H1 (cell line): ENCODE results near the gene ARL3. TPM values are rescaled to one million over a fixed set of nuclear protein-coding genes. Genes with fewer than 3 reads are reported as not detected.
A peak's percentile ranks its signal among the peaks of the same experiment; 100 is the strongest.
"Not testable (repeated sequence)": the region's sequence is repeated elsewhere in the genome, so short reads cannot be mapped to it uniquely, and the experiment has no call there.

Experiments
- CTCF ChIA-PET: fragments of 300-600 bp; sonication (Branson Sonifier 250); formaldehyde crosslinking; loops from one replicate; lab custom pipeline; 2021; ENCODE audit not compliant: partially characterized antibody; lab: Charles Lee
- POLR2A ChIA-PET: fragments of 300-600 bp; sonication (Branson Sonifier 250); formaldehyde crosslinking; loops from one replicate; lab custom pipeline; 2021; ENCODE audit warnings: inconsistent platforms; ENCODE audit not compliant: partially characterized antibody; lab: Charles Lee
- DNase-seq, 2 experiments: peaks; one replicate each; pipeline versions ENCODE4 v3.0.0 to v3.0.0-alpha.2; 2010 to 2022; ENCODE audit warnings: low spot score in 2 of 2, low read depth in 1 of 2, mixed read lengths in 1 of 2
- FAIRE-seq: peaks from 2 replicates; lab custom pipeline; 2011; peaks lifted over from hg19 to GRCh38; lab: Jason Lieb, UNC
- H2AFZ ChIP-seq: 2 replicates; pipeline ENCODE4 v1.8.1; 2012; ENCODE audit warnings: low read length, inconsistent platforms
- H2AK5ac ChIP-seq: 2 replicates; pipeline ENCODE4 v1.6.1; 2013; ENCODE audit warnings: low read depth, low read length
- H2BK120ac ChIP-seq: replicated peaks from 2 replicates; pipeline ENCODE3; 2013; ENCODE audit warnings: low read depth, low read length, inconsistent platforms
- H2BK12ac ChIP-seq: 2 replicates; pipeline ENCODE4 v1.6.1; 2013; ENCODE audit warnings: low read depth, low read length
- H2BK15ac ChIP-seq: 2 replicates; pipeline ENCODE4 v1.6.1; 2013; ENCODE audit warnings: low read length
- H2BK20ac ChIP-seq: 2 replicates; pipeline ENCODE4 v1.6.1; 2013; ENCODE audit warnings: low read length
- H2BK5ac ChIP-seq: 2 replicates; pipeline ENCODE4 v1.6.1; 2013; ENCODE audit warnings: low read depth, low read length
- H3K14ac ChIP-seq: 2 replicates; pipeline ENCODE4 v1.6.1; 2013; ENCODE audit warnings: inconsistent platforms; ENCODE audit not compliant: insufficient read length
- H3K18ac ChIP-seq: 2 replicates; pipeline ENCODE4 v1.6.1; 2013; ENCODE audit warnings: low read length; ENCODE audit errors: extremely low read depth
- H3K23ac ChIP-seq: 2 replicates; pipeline ENCODE4 v1.6.1; 2013; ENCODE audit warnings: inconsistent platforms; ENCODE audit not compliant: insufficient read length
- H3K23me2 ChIP-seq: 2 replicates; pipeline ENCODE4 v1.6.1; 2013; ENCODE audit warnings: low read depth, low read length
- H3K27ac ChIP-seq: 2 replicates; pipeline ENCODE4 v1.6.1; 2011; ENCODE audit warnings: low read depth, low read length, inconsistent platforms
- H3K27me3 ChIP-seq, 4 experiments: replicated peaks in 1 of 4; 1 replicate in 1 of 4; 2 replicates in 3 of 4; pipeline versions ENCODE4 v1.6.1 to v1.8.1; 2011 to 2013; ENCODE audit warnings: low read length in 3 of 4, mild to moderate bottlenecking in 3 of 4, inconsistent platforms in 2 of 4, mixed read lengths in 2 of 4, moderate library complexity in 1 of 4; ENCODE audit not compliant: control insufficient read depth in 3 of 4, insufficient read depth in 3 of 4; ENCODE audit errors: extremely low read depth in 1 of 4
- H3K36me3 ChIP-seq, 4 experiments: 2 replicates each; pipeline versions ENCODE4 v1.6.1 to v1.8.1; 2011 to 2013; ENCODE audit warnings: mild to moderate bottlenecking in 4 of 4, low read length in 3 of 4, moderate library complexity in 2 of 4, control low read depth in 1 of 4, inconsistent platforms in 1 of 4; ENCODE audit not compliant: insufficient read depth in 4 of 4, control insufficient read depth in 2 of 4
- H3K4ac ChIP-seq: replicated peaks from 2 replicates; pipeline ENCODE3; 2013; ENCODE audit warnings: low read length, low read depth, mixed read lengths, inconsistent platforms; ENCODE audit not compliant: insufficient read length
- H3K4me1 ChIP-seq, 4 experiments: replicated peaks in 1 of 4; 1 replicate in 1 of 4; 2 replicates in 3 of 4; pipeline versions ENCODE4 v1.6.1 to v1.8.1; 2011 to 2013; ENCODE audit warnings: low read length in 3 of 4, inconsistent platforms in 2 of 4, mixed read lengths in 1 of 4; ENCODE audit not compliant: insufficient read depth in 4 of 4, control insufficient read depth in 3 of 4
- H3K4me2 ChIP-seq, 2 experiments: 2 replicates each; pipeline versions ENCODE4 v1.6.1 to v1.8.1; 2011 to 2013; ENCODE audit warnings: low read depth in 2 of 2, low read length in 2 of 2, control low read depth in 1 of 2, inconsistent platforms in 1 of 2, mild to moderate bottlenecking in 1 of 2; ENCODE audit not compliant: insufficient read depth in 1 of 2
- H3K4me3 ChIP-seq, 4 experiments: fragments of 200-600, 300-600 bp in 1 of 4; sonication (generic), shearing (Covaris generic), sonication (Bioruptor Twin) in 1 of 4; 2 replicates each; pipeline versions ENCODE4 v1.5.1 to v1.8.1; 2011 to 2016; ENCODE audit warnings: low read length in 4 of 4, low read depth in 3 of 4, control low read depth in 2 of 4, inconsistent platforms in 2 of 4, mild to moderate bottlenecking in 2 of 4, mixed read lengths in 1 of 4, moderate library complexity in 1 of 4; ENCODE audit not compliant: insufficient read depth in 2 of 4; ENCODE audit errors: extremely low read depth in 1 of 4
- H3K56ac ChIP-seq: replicated peaks from 2 replicates; pipeline ENCODE3; 2013; ENCODE audit warnings: low read depth, mild to moderate bottlenecking, mixed read lengths, low read length, inconsistent platforms; ENCODE audit not compliant: insufficient read length
- H3K79me1 ChIP-seq: 2 replicates; pipeline ENCODE4 v1.6.1; 2013; ENCODE audit warnings: low read depth, low read length, control low read depth
- H3K79me2 ChIP-seq, 2 experiments: 2 replicates each; pipeline versions ENCODE4 v1.6.1 to v1.8.1; 2012 to 2013; ENCODE audit warnings: low read length in 2 of 2, mild to moderate bottlenecking in 2 of 2, inconsistent platforms in 1 of 2; ENCODE audit not compliant: insufficient read depth in 2 of 2, control insufficient read depth in 1 of 2
- H3K9ac ChIP-seq, 4 experiments: replicated peaks in 1 of 4; 1 replicate in 1 of 4; 2 replicates in 3 of 4; pipeline versions ENCODE4 v1.6.1 to v1.8.1; 2011 to 2013; ENCODE audit warnings: low read depth in 3 of 4, low read length in 3 of 4, control low read depth in 2 of 4, mild to moderate bottlenecking in 2 of 4, moderate library complexity in 2 of 4, inconsistent platforms in 1 of 4; ENCODE audit errors: extremely low read depth in 1 of 4
- H3K9me3 ChIP-seq, 2 experiments: 2 replicates each; pipeline versions ENCODE4 v1.6.1 to v1.8.1; 2012 to 2013; ENCODE audit warnings: mild to moderate bottlenecking in 2 of 2, moderate library complexity in 2 of 2, control low read depth in 1 of 2, inconsistent platforms in 1 of 2, low read depth in 1 of 2, low read length in 1 of 2, mixed read lengths in 1 of 2; ENCODE audit not compliant: insufficient read depth in 2 of 2
- H4K20me1 ChIP-seq, 2 experiments: replicated peaks in 1 of 2; 2 replicates each; pipeline versions ENCODE3 to v1.8.1; 2011 to 2013; ENCODE audit warnings: inconsistent platforms in 2 of 2, low read length in 2 of 2, mild to moderate bottlenecking in 1 of 2; ENCODE audit not compliant: insufficient read depth in 2 of 2, control insufficient read depth in 1 of 2
- H4K5ac ChIP-seq: 2 replicates; pipeline ENCODE4 v1.6.1; 2013; ENCODE audit warnings: low read length, low read depth, mixed read lengths, inconsistent platforms; ENCODE audit not compliant: insufficient read length
- H4K8ac ChIP-seq: 2 replicates; pipeline ENCODE4 v1.8.0; 2013; ENCODE audit warnings: mild to moderate bottlenecking, moderate library complexity, low read length, inconsistent platforms; ENCODE audit not compliant: insufficient read depth; ENCODE audit errors: extremely low read depth
- H4K91ac ChIP-seq: replicated peaks from 2 replicates; pipeline ENCODE3; 2013; ENCODE audit warnings: low read length, mixed read lengths, inconsistent platforms; ENCODE audit not compliant: insufficient read length
- CBX8 ChIP-seq: fragments of 300-800, 300-1000 bp; sonication (generic); IDR thresholded peaks from 2 replicates; pipeline ENCODE4 v1.7.1; 2016; ENCODE audit warnings: low read depth, low read length, borderline replicate concordance
- PHF8 ChIP-seq: fragments of 200-600 bp; sonication (generic); conservative IDR thresholded peaks from 2 replicates; pipeline ENCODE4 v1.7.1; 2012; ENCODE audit warnings: low read depth, mild to moderate bottlenecking, inconsistent platforms, low read length, moderate library complexity
- WGBS, 2 experiments: shearing (Covaris generic) in 1 of 2; methylation state at CpG; one replicate each; pipeline versions ENCODE4 v1.1.6 to v1.1.7; 2013 to 2015; ENCODE audit warnings: low lambda C conversion rate in 2 of 2, mixed read lengths in 2 of 2, inconsistent platforms in 1 of 2, low coverage in 1 of 2, missing lambda C conversion rate in 1 of 2; ENCODE audit not compliant: insufficient replicate concordance in 2 of 2, insufficient coverage in 1 of 2, insufficient read length in 1 of 2; ENCODE audit errors: extremely low coverage in 1 of 2, missing lambda C conversion rate in 1 of 2; 5-methylcytosine and 5-hydroxymethylcytosine counted together
- polyA plus RNA-seq, 7 experiments: library from polyadenylated mRNA; depleted of rRNA in 3 of 7; stranded (reverse) in 5 of 7; unstranded in 2 of 7; fragments of >200 nt in 5 of 7; fragments of 200-250 nt in 2 of 7; gene quantifications; 1 replicate in 5 of 7; 2 replicates in 1 of 7; 4 replicates in 1 of 7; pipeline versions ENCODE4 v1.2.1 to v1.2.3, GENCODE V29; 2011 to 2013; ENCODE audit warnings: missing spikeins in 2 of 7, mixed read lengths in 2 of 7
- total RNA-seq: library from RNA; stranded (reverse); fragmentation: NEBNext Ultra II Directional; extraction: Animal tissue kit (Norgen Biotek cat#: 25700); gene quantifications from 2 replicates; pipeline ENCODE4 v1.2.1, GENCODE V29; 2021

ARL3 gene
- total and polyA plus RNA-seq, 2 of the 8 experiments (the other 6 are each of a cell fraction or from before 2014, with no cell fraction given) = 8.8 to 16.2 TPM

- no peak for TF ChIP-seq CBX8
- TF ChIP-seq PHF8 = no peak
These were observed 4.0 kb upstream of the ARL3 start (continued) for GRCh38 chr10:102718220-102718619.

DNA sequence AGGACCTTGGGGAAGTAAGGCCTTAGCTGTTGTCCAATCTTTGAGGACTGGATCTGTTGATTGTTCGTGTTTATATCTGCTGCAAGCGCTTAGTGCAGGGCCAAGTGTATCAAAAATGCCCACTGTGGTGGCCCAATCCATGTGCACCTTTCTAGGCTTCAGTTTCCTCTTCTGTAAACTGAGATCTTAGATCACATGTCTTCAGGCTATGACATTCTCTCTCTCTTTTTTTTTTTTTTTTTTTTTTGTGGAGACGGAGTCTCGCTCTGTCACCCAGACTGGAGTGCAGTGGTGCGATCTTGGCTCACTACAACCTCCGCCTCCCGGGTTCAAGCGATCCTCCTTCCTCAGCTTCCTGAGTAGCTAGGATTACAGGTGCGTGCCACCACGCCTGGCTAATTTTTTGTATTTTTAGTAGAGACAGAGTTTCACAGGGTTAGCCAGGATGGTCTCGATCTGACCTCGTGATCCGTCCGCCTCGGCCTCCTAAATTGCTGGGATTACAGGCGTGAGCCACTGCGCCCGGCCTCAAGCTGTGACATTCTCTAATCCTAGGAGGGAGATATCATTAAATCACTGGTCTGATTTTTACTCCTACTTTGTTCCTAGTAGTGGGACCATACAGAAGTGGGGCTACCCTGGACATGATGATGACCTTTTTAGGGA is 2.8 kb upstream of the ARL3 start:
- H3K9ac ChIP-seq, H3K56ac ChIP-seq, H3K18ac ChIP-seq, H4K91ac ChIP-seq, H2AK5ac ChIP-seq, H3K14ac ChIP-seq, H3K9me3 ChIP-seq, H2AFZ ChIP-seq, DNase-seq, H2BK120ac ChIP-seq, FAIRE-seq, H2BK12ac ChIP-seq, H3K23ac ChIP-seq, H3K23me2 ChIP-seq, H2BK15ac ChIP-seq, H3K27ac ChIP-seq, H3K79me1 ChIP-seq, H4K8ac ChIP-seq, H3K27me3 ChIP-seq, H2BK20ac ChIP-seq, H3K4me3 ChIP-seq, H4K5ac ChIP-seq, H2BK5ac ChIP-seq, H3K4ac ChIP-seq: not testable (repeated sequence)
- ChIA-PET CTCF (interaction anchor here (1.2 kb wide), 1 partner anchor 48 kb away, joined by 3 read pairs; no protein-coding TSS in a partner anchor), POLR2A (interaction anchor here (1.9 to 7.3 kb wide), 3 partner anchors 9 to 60 kb away, joined by 4 to 53 read pairs (median 16); no protein-coding TSS in a partner anchor)
- WGBS, 2 experiments = 95% methylated on average over 12 of the region's 18 CpGs; no CpG with 5 or more reads in 1 of the 2 experiments
- H4K20me1 ChIP-seq = peaks cover 2 to 14% of the 10 kb centered on the region in 2 experiments
- peaks cover 0 to 74% of the 10 kb centered on the region in 2 experiments; a peak in 2 of 4 replicates for H3K79me2 ChIP-seq
- peaks cover 5 to 22% (median 14%) of the 10 kb centered on the region in 4 experiments; a peak in 6 of 7 replicates for H3K4me1 ChIP-seq
- H3K4me2 ChIP-seq = peak overlapping the region in 1 of 2 experiments; percentile 67; a peak in 1 of 4 replicates
- H3K36me3 ChIP-seq = peaks cover 0 to 17% (median 2%) of the 10 kb centered on the region in 4 experiments; a peak in 4 of 8 replicates
